ENCODE results near the gene KISS1R.

Gene KISS1R

GRCh38 chr19:926589-927350 is 9.6 kb downstream of the KISS1R start:
- Histone ChIP-seq H3K9me3 (ENCODE audit: control insufficient read depth, insufficient read depth, low read depth, low read length) (no peaks in the 10 kb centered on the region), H3K36me3 (ENCODE audit: control insufficient read depth in 2 of 2, insufficient read depth in 1 of 2, low read length in 2 of 2) (peaks cover 0 to 21% of the 10 kb centered on the region in 2 experiments; a peak in 2 of 3 replicates), H3K27ac (ENCODE audit: extremely low read depth, low read depth, low read length) (peak overlapping the region; percentile 82; the same call in 1 of the 2 replicates), H3K4me3 (ENCODE audit: low read depth, low read length) (peak overlapping the region; percentile 83), H3K4me1 (ENCODE audit: control insufficient read depth, insufficient read depth, low read length) (no peaks in the 10 kb centered on the region; the same call in 1 of the 2 replicates)
- CTCF ChIA-PET, result no interaction called here
- POLR2A ChIA-PET, result no interaction called here
- TF ChIP-seq SP3 (tag by site-specific recombination; IDR thresholded peaks at IDR 0.05), result no peak
- no peak for TF ChIP-seq ZSCAN30 (tag by site-specific recombination; IDR thresholded peaks at IDR 0.05)
- TF ChIP-seq ELK4 (IDR thresholded peaks at IDR 0.05; ENCODE audit: borderline replicate concordance, low read depth, low read length), result no peak
- no peak for TF ChIP-seq ZNF48 (tag by site-specific recombination; IDR thresholded peaks at IDR 0.05)
- TF ChIP-seq ZNF2 (tag by site-specific recombination; IDR thresholded peaks at IDR 0.05), result no peak
- TF ChIP-seq PRDM4 (tag by site-specific recombination; IDR thresholded peaks at IDR 0.05), result peak; percentile 64
- TF ChIP-seq ZNF510 (tag by site-specific recombination; IDR thresholded peaks at IDR 0.05; ENCODE audit: insufficient replicate concordance), result no peak
- TF ChIP-seq ZNF473 (tag by site-specific recombination; IDR thresholded peaks at IDR 0.05), result no peak
- no peak for TF ChIP-seq ZBTB48 (tag by site-specific recombination; IDR thresholded peaks at IDR 0.05)
- TF ChIP-seq ZNF398 (tag by site-specific recombination; IDR thresholded peaks at IDR 0.05), result peak; percentile 40; the same call in 1 of the 2 replicates
- TF ChIP-seq ZNF558 (tag by site-specific recombination; IDR thresholded peaks at IDR 0.05), result no peak
- TF ChIP-seq GLIS2 (tag by site-specific recombination; IDR thresholded peaks at IDR 0.05), result peak; percentile 51; the same call in 1 of the 2 replicates
- no peak for TF ChIP-seq ZNF121 (tag by site-specific recombination; IDR thresholded peaks at IDR 0.05)
- TF ChIP-seq ZNF610 (tag by site-specific recombination; IDR thresholded peaks at IDR 0.05; ENCODE audit: borderline replicate concordance), result no peak
- no peak for TF ChIP-seq GLIS1 (tag by site-specific recombination; IDR thresholded peaks at IDR 0.05)
- no peak for TF ChIP-seq ZNF155 (tag by site-specific recombination; IDR thresholded peaks at IDR 0.05)
- TF ChIP-seq PATZ1 (tag by site-specific recombination; IDR thresholded peaks at IDR 0.05), result peak; percentile 68; the same call in 1 of the 2 replicates
- TF ChIP-seq TCF7L2 (IDR thresholded peaks at IDR 0.05; ENCODE audit: borderline replicate concordance, low read depth, low read length), result no peak
- TF ChIP-seq ZBTB26 (tag by site-specific recombination; optimal IDR thresholded peaks at IDR 0.05), result peak; percentile 37
- TF ChIP-seq ZNF433 (tag by site-specific recombination; IDR thresholded peaks at IDR 0.05; ENCODE audit: low read depth), result no peak
- TF ChIP-seq ZNF148 (tag by site-specific recombination; IDR thresholded peaks at IDR 0.05; ENCODE audit: borderline replicate concordance), result no peak
- no peak for TF ChIP-seq HIC1 (tag by site-specific recombination; IDR thresholded peaks at IDR 0.05)
- TF ChIP-seq ZNF214 (tag by site-specific recombination; IDR thresholded peaks at IDR 0.05; ENCODE audit: borderline replicate concordance), result no peak

Data from HEK293 (cell line).